HEK293 (cell line): ENCODE results near the gene STRA6.
A peak's percentile ranks its signal among the peaks of the same experiment; 100 is the strongest.

Source experiments
- KLF8 ChIP-seq: fragments of 450-650 bp; formaldehyde crosslinking; IDR thresholded peaks from 2 replicates; pipeline ENCODE4 v1.5.1; 2016; ENCODE audit warnings: missing biosample characterization, missing genetic modification characterization
- KLF9 ChIP-seq: fragments of 450-650 bp; formaldehyde crosslinking; IDR thresholded peaks from 2 replicates; pipeline ENCODE4 v1.5.1; 2016; ENCODE audit warnings: missing biosample characterization, missing genetic modification characterization, low read depth
- OSR2 ChIP-seq: fragments of 450-650 bp; formaldehyde crosslinking; IDR thresholded peaks from 2 replicates; pipeline ENCODE4 v1.5.1; 2016; ENCODE audit warnings: missing biosample characterization, missing genetic modification characterization
- PRDM10 ChIP-seq: fragments of 450-650 bp; formaldehyde crosslinking; IDR thresholded peaks from 2 replicates; pipeline ENCODE4 v1.5.1; 2016; ENCODE audit warnings: missing biosample characterization, missing genetic modification characterization
- PRDM4 ChIP-seq: fragments of 450-650 bp; formaldehyde crosslinking; IDR thresholded peaks from 2 replicates; pipeline ENCODE4 v1.5.1; 2017; ENCODE audit warnings: missing biosample characterization, missing genetic modification characterization
- SP2 ChIP-seq: fragments of 450-650 bp; formaldehyde crosslinking; IDR thresholded peaks from 2 replicates; pipeline ENCODE4 v1.5.1; 2016; ENCODE audit warnings: missing biosample characterization, missing genetic modification characterization
- TSHZ1 ChIP-seq: fragments of 450-650 bp; formaldehyde crosslinking; IDR thresholded peaks from 2 replicates; pipeline ENCODE4 v1.5.1; 2016; ENCODE audit warnings: missing biosample characterization, missing genetic modification characterization, borderline replicate concordance
- ZNF114 ChIP-seq: fragments of 450-650 bp; formaldehyde crosslinking; IDR thresholded peaks from 2 replicates; pipeline ENCODE4 v1.5.0; 2017; ENCODE audit warnings: missing biosample characterization, missing genetic modification characterization
- ZNF157 ChIP-seq: fragments of 450-650 bp; formaldehyde crosslinking; IDR thresholded peaks from 2 replicates; pipeline ENCODE4 v1.5.1; 2016; ENCODE audit warnings: missing biosample characterization, missing genetic modification characterization
- ZNF221 ChIP-seq: fragments of 450-650 bp; formaldehyde crosslinking; IDR thresholded peaks from 2 replicates; pipeline ENCODE4 v1.5.1; 2017; ENCODE audit warnings: missing biosample characterization, missing genetic modification characterization, borderline replicate concordance
- ZNF239 ChIP-seq: fragments of 450-650 bp; formaldehyde crosslinking; IDR thresholded peaks from 2 replicates; pipeline ENCODE4 v1.5.1; 2016; ENCODE audit warnings: missing biosample characterization, missing genetic modification characterization
- ZNF274 ChIP-seq, 2 experiments: fragments of 200-500 bp in 1 of 2; fragments of 450-650 bp in 1 of 2; sonication (Bioruptor generic) in 1 of 2; formaldehyde crosslinking in 1 of 2; IDR thresholded peaks; 2 replicates each; pipeline versions ENCODE4 v1.5.1 to v1.6.1; 2014 to 2016; ENCODE audit warnings: borderline replicate concordance in 1 of 2, inconsistent platforms in 1 of 2, low read length in 1 of 2, missing biosample characterization in 1 of 2, missing genetic modification characterization in 1 of 2
- ZNF311 ChIP-seq: fragments of 450-650 bp; formaldehyde crosslinking; IDR thresholded peaks from 2 replicates; pipeline ENCODE4 v1.5.1; 2017; ENCODE audit warnings: missing biosample characterization, missing genetic modification characterization, borderline replicate concordance
- ZNF324 ChIP-seq: fragments of 450-650 bp; formaldehyde crosslinking; IDR thresholded peaks from 2 replicates; pipeline ENCODE4 v1.5.1; 2016; ENCODE audit warnings: missing biosample characterization, missing genetic modification characterization
- ZNF335 ChIP-seq: fragments of 450-650 bp; formaldehyde crosslinking; conservative IDR thresholded peaks from 2 replicates; pipeline ENCODE4 v1.5.1; 2016; ENCODE audit warnings: missing biosample characterization, missing genetic modification characterization
- ZNF341 ChIP-seq: fragments of 450-650 bp; formaldehyde crosslinking; IDR thresholded peaks from 2 replicates; pipeline ENCODE4; 2016; ENCODE audit warnings: low read depth, missing biosample characterization, missing genetic modification characterization
- ZNF449 ChIP-seq: fragments of 450-650 bp; formaldehyde crosslinking; IDR thresholded peaks from 2 replicates; pipeline ENCODE4 v1.5.1; 2017; ENCODE audit warnings: missing biosample characterization, mild to moderate bottlenecking, missing genetic modification characterization, moderate library complexity
- ZNF560 ChIP-seq: fragments of 450-650 bp; formaldehyde crosslinking; IDR thresholded peaks from 2 replicates; pipeline ENCODE4 v1.5.1; 2017; ENCODE audit warnings: missing biosample characterization, missing genetic modification characterization, borderline replicate concordance
- ZNF571 ChIP-seq: fragments of 450-650 bp; formaldehyde crosslinking; IDR thresholded peaks from 2 replicates; pipeline ENCODE4 v1.5.0; 2017; ENCODE audit warnings: missing biosample characterization, missing genetic modification characterization
- ZNF585B ChIP-seq: fragments of 450-650 bp; formaldehyde crosslinking; IDR thresholded peaks from 2 replicates; pipeline ENCODE4 v1.5.1; 2016; ENCODE audit warnings: missing biosample characterization, missing genetic modification characterization
- ZNF596 ChIP-seq: fragments of 450-650 bp; IDR thresholded peaks from 2 replicates; pipeline ENCODE4 v1.5.0; 2018; ENCODE audit warnings: missing biosample characterization, mild to moderate bottlenecking, missing genetic modification characterization, moderate library complexity
- ZNF600 ChIP-seq: fragments of 450-650 bp; formaldehyde crosslinking; IDR thresholded peaks from 2 replicates; pipeline ENCODE4 v1.5.1; 2016; ENCODE audit warnings: missing biosample characterization, missing genetic modification characterization
- ZNF624 ChIP-seq: fragments of 450-650 bp; formaldehyde crosslinking; IDR thresholded peaks from 2 replicates; pipeline ENCODE4 v1.5.1; 2017; ENCODE audit warnings: missing biosample characterization, missing genetic modification characterization
- ZNF645 ChIP-seq: fragments of 450-650 bp; formaldehyde crosslinking; IDR thresholded peaks from 2 replicates; pipeline ENCODE4; 2016; ENCODE audit warnings: missing biosample characterization, missing genetic modification characterization
- ZNF660 ChIP-seq: fragments of 450-650 bp; IDR thresholded peaks from 2 replicates; pipeline ENCODE4 v1.5.1; 2018; ENCODE audit warnings: missing biosample characterization, mild to moderate bottlenecking, missing genetic modification characterization
- ZNF701 ChIP-seq: fragments of 450-650 bp; formaldehyde crosslinking; IDR thresholded peaks from 2 replicates; pipeline ENCODE4 v1.5.1; 2016; ENCODE audit warnings: missing biosample characterization, missing genetic modification characterization
- ZNF707 ChIP-seq: fragments of 450-650 bp; formaldehyde crosslinking; IDR thresholded peaks from 2 replicates; pipeline ENCODE4 v1.5.1; 2016; ENCODE audit warnings: missing biosample characterization, missing genetic modification characterization
- ZNF843 ChIP-seq: fragments of 450-650 bp; formaldehyde crosslinking; IDR thresholded peaks from 2 replicates; pipeline ENCODE4 v1.5.1; 2016; ENCODE audit warnings: missing biosample characterization, missing genetic modification characterization

Gene STRA6

GRCh38 chr15:74240002-74240568, 37.5 kb upstream of the STRA6 start (continued):
- TF ChIP-seq ZNF645 (tag by site-specific recombination) (no peak), ZNF449 (peak; percentile 84; the same call in 1 of the 2 replicates), ZNF600 (tag by site-specific recombination) (0 out of 2 replicates have a peak, but pooled peaks have one; percentile 51), ZNF701 (tag by site-specific recombination) (no peak), KLF9 (no peak), ZNF660 (tag by site-specific recombination) (no peak; the same call in 1 of the 2 replicates), ZNF324 (tag by site-specific recombination) (no peak), PRDM10 (tag by site-specific recombination) (peak; percentile 56; the same call in 1 of the 2 replicates), ZNF221 (tag by site-specific recombination) (no peak), ZNF157 (tag by site-specific recombination) (no peak), ZNF335 (tag by site-specific recombination) (0 out of 2 replicates have a peak, but pooled peaks have one; percentile 8), ZNF341 (tag by site-specific recombination) (peak; percentile 94), PRDM4 (tag by site-specific recombination) (no peak), ZNF274 (IDR thresholded peaks at IDR 0.05; ENCODE audit: low read length) (no peak), ZNF274 (tag by site-specific recombination; IDR thresholded peaks at IDR 0.05; ENCODE audit: borderline replicate concordance) (no peak), ZNF585B (tag by site-specific recombination) (no peak), OSR2 (no peak; the same call in 1 of the 2 replicates), ZNF843 (tag by site-specific recombination) (no peak; the same call in 1 of the 2 replicates), SP2 (tag by site-specific recombination) (peak; percentile 45), ZNF571 (tag by site-specific recombination) (no peak), ZNF114 (tag by site-specific recombination) (no peak), ZNF560 (tag by site-specific recombination) (no peak), ZNF624 (tag by site-specific recombination) (no peak), ZNF311 (no peak), KLF8 (tag by site-specific recombination) (0 out of 2 replicates have a peak, but pooled peaks have one; percentile 26), ZNF707 (tag by site-specific recombination) (no peak), ZNF596 (tag by site-specific recombination) (no peak), ZNF239 (tag by site-specific recombination) (no peak), TSHZ1 (tag by site-specific recombination) (no peak)
